Measurements from ENCODE around the gene ALAS1.

DNA sequence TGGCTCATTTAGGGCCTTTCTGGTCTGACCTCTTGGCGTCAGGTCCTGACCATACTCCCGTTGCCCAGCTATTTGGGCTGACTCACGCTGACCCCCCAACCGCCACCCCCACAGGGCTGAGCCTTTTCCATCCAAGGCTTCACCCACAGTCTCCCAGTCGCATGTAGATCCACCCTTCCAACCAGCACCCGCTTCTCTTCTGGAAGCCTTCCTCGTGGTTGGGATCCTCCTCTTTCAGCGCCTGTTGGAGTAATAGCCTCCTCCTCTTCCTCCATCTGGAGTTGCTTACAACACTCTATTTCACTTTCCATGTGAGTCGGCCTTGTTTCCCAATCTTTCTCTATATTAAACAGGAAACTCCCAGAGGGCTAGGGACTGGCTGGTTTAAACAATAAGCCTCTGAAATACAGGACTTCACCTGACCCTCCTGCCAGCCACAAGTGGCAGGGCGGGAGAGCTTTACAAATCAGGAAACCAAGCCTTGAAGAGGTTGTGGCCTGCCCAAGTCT is 2.1 kb upstream of the ALAS1 start:
- TF ChIP-seq POLR2AphosphoS5 (IDR thresholded peaks at IDR 0.05) (no peak), CTCF (IDR thresholded peaks at IDR 0.05 in 8 of 11, conservative IDR thresholded peaks at IDR 0.05 in 3 of 11) (no peak)

All from spleen (tissue), 7 donors.